Mesenteric fat pad (tissue), 1 donor: ENCODE data around the gene SF3B4. TPM values are rescaled to one million over a fixed set of nuclear protein-coding genes. Genes with fewer than 3 reads are reported as not detected.
"Not testable (repeated sequence)": the region's sequence is repeated elsewhere in the genome, so short reads cannot be mapped to it uniquely, and the experiment has no call there.

Experiments used
- DNase-seq: peaks from one replicate; pipeline ENCODE4 v3.0.0-alpha.2; 2020; ENCODE audit warnings: low spot score
- total RNA-seq: library from RNA; stranded (reverse); fragmentation: NEBNext Ultra II Directional; extraction: Animal tissue kit (Norgen Biotek cat#: 25700); gene quantifications from one replicate; pipeline ENCODE4 v1.2.1, GENCODE V29; 2021
- donor health status: DM: yes; HTN: yes; CAD: no.

The SF3B4 gene
- total RNA-seq, 1 donor from 2014 or later: 47.9 TPM

- DNase-seq: peak; percentile 91
Observed at GRCh38 chr1:149888247-149888998, 39.2 kb downstream of the SF3B4 start.

GRCh38 chr1:149887456-149888246 lies 40.0 kb downstream of the SF3B4 start:
- DNase-seq: peak; percentile 93

GRCh38 chr1:149887196-149887455 lies 40.5 kb downstream of the SF3B4 start:
- DNase-seq: peak; percentile 75

DNA sequence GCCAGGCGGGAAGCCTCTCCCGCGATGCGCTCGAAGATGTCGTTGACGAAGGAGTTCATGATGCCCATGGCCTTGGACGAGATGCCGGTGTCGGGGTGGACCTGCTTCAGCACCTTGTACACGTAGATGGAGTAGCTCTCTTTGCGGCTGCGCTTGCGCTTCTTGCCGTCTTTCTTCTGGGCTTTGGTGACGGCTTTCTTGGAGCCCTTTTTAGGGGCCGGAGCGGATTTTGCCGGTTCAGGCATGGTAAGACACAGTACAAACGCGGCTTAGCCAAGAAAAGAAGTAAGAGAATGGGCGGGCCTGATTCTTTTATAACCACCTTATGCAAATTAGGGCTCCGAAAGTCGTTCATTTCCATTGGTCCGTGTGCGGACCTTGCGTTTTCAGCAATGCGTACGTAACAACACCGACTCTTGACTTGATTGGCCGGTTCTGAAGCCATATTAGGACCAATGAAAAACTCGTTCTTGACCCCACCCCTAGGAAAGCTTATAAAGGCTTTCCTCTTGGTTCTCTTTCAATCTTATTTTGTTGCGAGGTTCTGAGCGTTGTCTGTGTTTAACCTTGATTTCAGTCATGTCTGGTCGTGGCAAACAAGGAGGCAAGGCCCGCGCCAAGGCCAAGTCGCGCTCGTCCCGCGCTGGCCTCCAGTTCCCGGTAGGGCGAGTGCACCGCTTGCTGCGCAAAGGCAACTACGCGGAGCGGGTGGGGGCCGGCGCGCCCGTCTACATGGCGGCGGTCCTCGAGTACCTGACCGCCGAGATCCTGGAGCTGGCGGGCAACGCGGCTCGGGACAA lies 41.0 kb downstream of the SF3B4 start:
- peak; percentile 95 for DNase-seq

DNA sequence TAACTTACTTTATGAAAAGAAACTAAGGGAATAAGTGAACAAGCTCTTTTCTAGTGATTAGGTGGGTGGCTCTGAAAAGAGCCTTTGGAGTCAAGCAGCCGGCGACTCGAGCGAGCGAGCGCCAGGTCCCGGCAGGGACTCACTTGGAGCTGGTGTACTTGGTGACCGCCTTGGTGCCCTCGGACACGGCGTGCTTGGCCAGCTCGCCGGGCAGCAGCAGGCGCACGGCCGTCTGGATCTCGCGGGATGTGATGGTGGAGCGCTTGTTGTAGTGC lies 41.5 kb downstream of the SF3B4 start:
- DNase-seq: not testable (repeated sequence)

- DNase-seq: peak; percentile 95
Observed at GRCh38 chr1:149885339-149886120, 42.1 kb downstream of the SF3B4 start.

- DNase-seq: no peak
Observed at GRCh38 chr1:149884433-149885338, 42.9 kb downstream of the SF3B4 start.

- no peak for DNase-seq
Observed at GRCh38 chr1:149883598-149884247, 43.9 kb downstream of the SF3B4 start.

DNA sequence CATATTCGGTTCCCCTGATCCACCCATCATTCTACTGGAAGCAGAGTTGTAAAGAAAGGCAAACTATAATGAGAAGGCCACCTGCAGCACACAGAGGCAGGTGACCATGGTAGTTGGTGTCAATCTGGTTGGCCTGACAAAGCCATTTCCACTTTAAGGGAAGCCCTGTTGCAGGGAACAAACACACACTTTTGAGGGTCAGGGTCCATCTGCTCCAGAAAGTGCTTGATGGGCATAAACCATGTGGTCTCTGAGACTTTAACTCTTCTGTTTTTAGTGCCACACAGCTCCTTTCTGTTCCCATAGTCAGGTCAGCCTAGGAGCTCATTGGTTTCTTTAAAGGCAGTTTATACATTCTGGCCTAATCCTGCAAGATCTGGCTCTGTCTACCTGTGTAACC lies 45.7 kb downstream of the SF3B4 start:
- no peak for DNase-seq

GRCh38 chr1:149879556-149879955 lies 48.0 kb downstream of the SF3B4 start:
- DNase-seq: no peak

DNA sequence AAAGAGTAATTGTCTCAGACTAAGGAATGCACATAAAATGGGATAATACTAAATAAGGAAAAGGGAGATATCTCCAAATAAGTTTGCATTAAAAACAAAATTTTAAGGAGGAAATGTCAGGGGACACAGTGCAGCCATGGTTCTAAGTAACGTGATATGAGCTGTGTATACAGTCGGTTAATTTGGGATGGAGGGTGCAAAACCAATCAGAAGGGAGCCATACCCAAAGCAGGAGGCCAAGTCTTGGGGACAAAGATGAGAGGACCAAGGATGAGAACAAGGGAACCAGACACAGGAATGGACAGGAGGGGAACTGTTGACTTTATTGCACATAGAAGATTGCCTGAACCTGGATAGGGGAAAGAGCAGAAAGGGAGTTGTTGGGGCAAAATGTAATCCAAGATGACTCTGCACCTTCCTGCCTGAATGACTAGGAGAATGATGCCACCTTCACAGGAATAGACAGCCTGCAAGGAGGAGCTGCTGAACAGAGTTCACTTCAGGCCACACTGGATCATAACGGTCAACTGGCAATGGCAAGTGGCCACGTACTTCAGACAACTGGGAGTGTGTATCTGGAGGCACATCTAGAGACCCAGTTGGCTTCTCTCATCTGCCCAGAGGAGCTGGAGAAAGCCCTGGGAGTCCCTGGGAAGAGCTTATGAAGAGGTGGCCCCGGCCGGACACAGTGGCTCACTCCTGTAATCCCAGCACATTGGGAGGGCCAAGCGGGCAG lies 50.2 kb downstream of the SF3B4 start:
- no peak for DNase-seq

Other genes starting within 250 kb of the SF3B4 start
- gene FCGR1A, start 145.1 kb downstream of the SF3B4 start, total RNA-seq: 9.3 TPM
- 16.1 TPM for gene BOLA1, start 28.2 kb downstream of the SF3B4 start, total RNA-seq
- 2.0 TPM for gene SV2A, start 10.0 kb downstream of the SF3B4 start, total RNA-seq
- 2.2 TPM for gene MTMR11, start 9.1 kb upstream of the SF3B4 start, total RNA-seq
- 36.6 TPM for gene OTUD7B, start 82.9 kb upstream of the SF3B4 start, total RNA-seq
- 35.5 TPM for gene VPS45, start 140.0 kb upstream of the SF3B4 start, total RNA-seq
- 33.1 TPM for gene PLEKHO1, start 222.1 kb upstream of the SF3B4 start, total RNA-seq